GM13976 (cell line): ENCODE results near the gene TFB1M.
"Not testable (repeated sequence)": the region's sequence is repeated elsewhere in the genome, so short reads cannot be mapped to it uniquely, and the experiment has no call there.

Source experiments
- DNase-seq: peaks from one replicate; pipeline ENCODE4 v3.0.0; 2012; ENCODE audit warnings: low spot score
- in situ Hi-C: fragments of 300-500 bp; cut with MboI; formaldehyde crosslinking; loops from one replicate; pipeline ENCODE4 v1.12.0; 2022; ENCODE audit warnings: low sequenced_read_pairs, mixed read lengths, inconsistent platforms; ENCODE audit not compliant: unreplicated experiment
- TF ChIP-seq, protein P1 (sequence below): IDR thresholded peaks from 2 replicates; pipeline ENCODE4 v1.5.1; 2012; ENCODE audit warnings: borderline replicate concordance, mild to moderate bottlenecking; ENCODE audit not compliant: insufficient read depth; ENCODE audit errors: extremely low read depth, missing control alignments, control extremely low read depth

The TFB1M gene

DNA sequence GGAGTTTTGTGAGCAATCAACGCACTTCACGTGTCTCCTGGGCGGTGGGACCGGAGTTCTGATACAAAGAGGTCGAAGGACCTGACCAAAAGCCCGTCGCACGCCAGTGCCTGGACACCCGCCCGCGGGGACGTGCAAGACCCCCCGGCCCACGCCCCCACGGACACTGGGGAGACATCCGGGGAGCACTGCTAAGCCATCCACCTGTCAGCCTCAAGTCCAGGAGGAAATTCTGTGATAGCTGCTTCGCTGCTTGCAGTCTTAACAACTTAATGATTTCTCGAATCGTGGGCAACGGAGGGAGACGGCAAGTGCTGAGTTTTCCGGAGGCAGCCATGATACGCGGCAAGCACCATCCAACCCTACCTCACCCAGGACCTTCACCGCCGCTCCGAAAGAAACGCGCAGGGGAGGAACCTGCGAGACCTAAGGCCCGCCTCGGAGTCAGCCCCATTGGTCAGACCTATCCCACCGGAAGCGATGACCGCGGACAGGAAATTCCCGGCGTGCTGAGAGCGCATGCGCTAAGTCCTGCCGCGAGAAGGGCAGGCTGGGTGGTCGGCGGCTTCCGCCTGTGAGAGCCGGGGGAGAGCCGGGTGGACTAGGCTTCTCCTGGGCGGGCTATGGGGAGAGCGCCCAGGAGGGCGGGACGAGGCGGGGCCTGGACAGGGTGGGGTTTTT is at the start of gene TFB1M:
TFB1M (minus strand) TSS at position 393 of the 681 bp plus-strand sequence; CDS start at position 337, 56 bp downstream.
- in situ Hi-C loops: no loop called here
- peak; percentile 95 for DNase-seq
- TF ChIP-seq, protein P1, sequence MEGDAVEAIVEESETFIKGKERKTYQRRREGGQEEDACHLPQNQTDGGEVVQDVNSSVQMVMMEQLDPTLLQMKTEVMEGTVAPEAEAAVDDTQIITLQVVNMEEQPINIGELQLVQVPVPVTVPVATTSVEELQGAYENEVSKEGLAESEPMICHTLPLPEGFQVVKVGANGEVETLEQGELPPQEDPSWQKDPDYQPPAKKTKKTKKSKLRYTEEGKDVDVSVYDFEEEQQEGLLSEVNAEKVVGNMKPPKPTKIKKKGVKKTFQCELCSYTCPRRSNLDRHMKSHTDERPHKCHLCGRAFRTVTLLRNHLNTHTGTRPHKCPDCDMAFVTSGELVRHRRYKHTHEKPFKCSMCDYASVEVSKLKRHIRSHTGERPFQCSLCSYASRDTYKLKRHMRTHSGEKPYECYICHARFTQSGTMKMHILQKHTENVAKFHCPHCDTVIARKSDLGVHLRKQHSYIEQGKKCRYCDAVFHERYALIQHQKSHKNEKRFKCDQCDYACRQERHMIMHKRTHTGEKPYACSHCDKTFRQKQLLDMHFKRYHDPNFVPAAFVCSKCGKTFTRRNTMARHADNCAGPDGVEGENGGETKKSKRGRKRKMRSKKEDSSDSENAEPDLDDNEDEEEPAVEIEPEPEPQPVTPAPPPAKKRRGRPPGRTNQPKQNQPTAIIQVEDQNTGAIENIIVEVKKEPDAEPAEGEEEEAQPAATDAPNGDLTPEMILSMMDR: no peak

GRCh38 chr6:155364021-155364420 is 49.7 kb upstream of the TFB1M start:
- DNase-seq, in situ Hi-C loops: not testable (repeated sequence)

- DNase-seq, in situ Hi-C loops: not testable (repeated sequence)
Observed at GRCh38 chr6:155362968-155363632, 48.8 kb upstream of the TFB1M start.

DNA sequence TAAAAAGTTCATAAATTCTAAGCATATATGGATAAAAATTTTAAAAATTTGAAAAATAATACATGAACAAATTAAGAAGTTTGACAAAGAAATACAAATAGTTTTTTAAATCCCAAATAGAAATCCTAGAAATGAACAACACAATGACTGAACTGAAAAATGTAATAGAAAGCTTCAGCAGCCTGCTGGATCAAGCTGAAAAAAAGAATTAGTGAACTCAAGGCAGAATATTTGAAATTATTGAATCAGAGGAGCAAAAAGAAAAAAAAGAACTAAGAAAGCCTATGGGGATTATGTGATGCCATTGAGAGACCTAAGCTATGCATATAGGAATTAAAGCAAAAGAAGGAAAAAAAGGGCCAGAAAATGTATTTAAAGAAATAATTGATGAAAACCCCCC is 39.9 kb upstream of the TFB1M start:
- in situ Hi-C loops: no loop called here
- TF ChIP-seq, protein P1: no peak

DNA sequence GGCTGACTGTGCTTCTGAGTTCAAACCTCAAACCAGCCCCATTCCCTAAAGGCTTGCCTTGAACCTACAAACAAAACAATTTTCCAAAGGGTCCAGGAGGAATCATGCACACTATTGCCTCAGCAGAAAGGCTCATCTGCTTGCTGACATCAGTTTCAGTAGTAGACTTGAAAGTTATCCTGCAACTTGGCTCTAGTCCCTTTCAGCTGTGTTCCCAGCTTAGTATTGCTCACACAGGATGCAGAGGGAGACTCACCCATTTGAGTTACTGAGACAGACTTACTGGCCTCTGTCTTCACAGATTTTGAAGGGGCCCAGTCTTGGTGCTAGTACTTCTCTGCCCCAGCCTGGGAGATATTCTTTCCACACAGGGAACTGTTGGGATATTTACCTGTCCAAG is 38.5 kb upstream of the TFB1M start:
- no peak for DNase-seq
- TF ChIP-seq, protein P1: no peak
- in situ Hi-C loops: no loop called here

More for the DNA sequence above, 39.9 kb upstream of the TFB1M start:
- no peak for DNase-seq

GRCh38 chr6:155352130-155352420 is 37.8 kb upstream of the TFB1M start:
- TF ChIP-seq, protein P1: no peak
- in situ Hi-C loops: no loop called here

DNA sequence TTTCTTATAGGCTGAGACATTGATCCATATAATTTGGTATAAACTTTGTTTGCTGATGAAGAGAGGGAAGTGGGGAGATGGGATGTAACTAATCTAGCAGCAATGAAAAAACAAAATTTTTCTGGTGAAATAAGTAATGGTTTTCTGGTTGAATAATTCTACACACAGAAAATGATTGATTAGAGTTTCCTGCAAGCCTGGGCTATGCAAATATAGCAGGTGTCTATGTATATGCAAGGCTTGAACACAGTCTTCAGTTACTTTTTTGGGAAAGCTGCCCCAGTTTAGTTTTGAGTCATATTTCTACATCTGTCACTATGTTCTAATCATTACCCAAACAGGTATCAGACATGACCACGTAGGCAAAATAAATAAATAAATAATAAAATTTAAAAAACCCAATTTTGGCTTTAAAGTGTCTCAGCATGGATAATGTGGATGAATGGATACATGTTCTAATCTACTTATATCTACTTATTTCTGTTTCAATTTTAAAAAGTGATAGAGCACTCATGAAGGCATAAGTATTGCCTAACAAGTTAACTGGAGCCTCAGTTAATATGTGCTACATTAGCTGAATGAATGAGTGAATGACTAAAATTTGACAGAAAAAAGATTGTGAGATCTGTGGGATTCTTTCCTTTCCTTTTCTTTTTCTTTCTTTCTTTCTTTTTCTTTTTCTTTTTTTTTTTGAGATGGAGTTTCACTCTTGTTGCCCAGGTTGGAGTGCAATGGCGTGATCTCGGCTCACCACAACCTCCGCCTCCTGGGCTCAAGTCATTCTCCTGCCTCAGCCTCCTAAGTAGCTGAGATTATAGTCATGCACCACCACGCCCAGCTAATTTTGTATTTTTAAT is 37.2 kb upstream of the TFB1M start:
- in situ Hi-C loops: no loop called here
- TF ChIP-seq, protein P1: no peak
- peak; percentile 70 for DNase-seq

More at GRCh38 chr6:155352130-155352420, 37.8 kb upstream of the TFB1M start:
- DNase-seq: no peak
